HCT116 (cell line): ENCODE data around the gene LSAMP. TPM values are rescaled to one million over a fixed set of nuclear protein-coding genes. Genes with fewer than 3 reads are reported as not detected.

Source experiments
- ATAC-seq: fragments of 200-7000 bp; cut with Tn5 transposase; 2 replicates; pipeline ENCODE4 v1.9.1; 2020; ENCODE audit warnings: mild to moderate bottlenecking, moderate library complexity
- BruUV-seq: library from RNA; stranded (reverse); fragments of 400-500 nt; replicated peaks from 2 replicates; lab custom pipeline; 2021; lab: Mats Ljungman, UMichigan
- CTCF ChIA-PET: fragments of 300-600 bp; sonication (Branson Sonifier 250); formaldehyde crosslinking; loops from one replicate; lab custom pipeline; 2021; ENCODE audit warnings: antibody characterized with exemption; lab: Charles Lee
- POLR2A ChIA-PET: fragments of 300-600, 350-600 bp; sonication (Branson Sonifier 250); formaldehyde crosslinking; loops from one replicate; lab custom pipeline; 2021; ENCODE audit warnings: antibody characterized with exemption; lab: Charles Lee
- RAD21 ChIA-PET, 2 experiments: fragments of 300-600 bp; sonication (Branson Sonifier 250); formaldehyde crosslinking; loops; one replicate each; lab custom pipeline; 2023; ENCODE audit warnings: low total read pairs in 2 of 2; ENCODE audit not compliant: uncharacterized antibody in 2 of 2, unreplicated experiment in 2 of 2, low non-redundant PET in 1 of 2; lab: Charles Lee
- DNase-seq: peaks from one replicate; pipeline ENCODE4 v3.0.0-alpha.2; 2010; ENCODE audit warnings: low read depth, low spot score
- H2AFZ ChIP-seq: fragments of 200-600 bp; shearing (Covaris generic), sonication (generic); 2 replicates; pipeline ENCODE4 v1.6.1; 2017; ENCODE audit warnings: low read depth, mixed run types, mixed read lengths, antibody characterized with exemption, low read length; ENCODE audit not compliant: poor library complexity, severe bottlenecking
- H3K27ac ChIP-seq: 2 replicates; pipeline ENCODE4 v1.5.1; 2012; ENCODE audit warnings: low read depth, low read length
- H3K27me3 ChIP-seq: fragments of 200-600 bp; sonication (generic); 2 replicates; pipeline ENCODE4 v1.6.1; 2016; ENCODE audit warnings: mixed run types, low read length, mixed read lengths; ENCODE audit not compliant: insufficient read depth
- H3K36me3 ChIP-seq, 2 experiments: fragments of 200-500 bp in 1 of 2; fragments of 200-600 bp in 1 of 2; sonication (Bioruptor generic) in 1 of 2; sonication (generic) in 1 of 2; 2 replicates each; pipeline versions ENCODE4 v1.5.1 to v1.6.1; 2014 to 2016; ENCODE audit warnings: low read length in 2 of 2, inconsistent platforms in 1 of 2, mixed read lengths in 1 of 2, mixed run types in 1 of 2; ENCODE audit not compliant: insufficient read depth in 2 of 2, control insufficient read depth in 1 of 2
- H3K4me1 ChIP-seq, 2 experiments: fragments of 200-600 bp in 1 of 2; sonication (generic) in 1 of 2; 2 replicates each; pipeline versions ENCODE4 v1.5.1 to v1.6.1; 2012 to 2017; ENCODE audit warnings: low read length in 2 of 2, inconsistent platforms in 1 of 2, mild to moderate bottlenecking in 1 of 2, mixed read lengths in 1 of 2, mixed run types in 1 of 2, moderate library complexity in 1 of 2; ENCODE audit not compliant: insufficient read depth in 2 of 2, control insufficient read depth in 1 of 2
- H3K4me2 ChIP-seq: fragments of 200-600 bp; sonication (generic); 2 replicates; pipeline ENCODE4 v1.6.1; 2017; ENCODE audit warnings: mixed run types, low read length, mixed read lengths
- H3K4me3 ChIP-seq, 2 experiments: fragments of 200-600 bp in 1 of 2; sonication (generic) in 1 of 2; replicated peaks in 1 of 2; 2 replicates each; pipeline ENCODE4 v1.5.1; 2011 to 2016; ENCODE audit warnings: low read length in 2 of 2, control low read depth in 1 of 2, low read depth in 1 of 2, mild to moderate bottlenecking in 1 of 2, mixed read lengths in 1 of 2, mixed run types in 1 of 2
- H3K79me2 ChIP-seq: fragments of 200-600 bp; sonication (generic); 2 replicates; pipeline ENCODE4 v1.6.1; 2017; ENCODE audit warnings: mild to moderate bottlenecking, mixed run types, low read length, moderate library complexity, mixed read lengths; ENCODE audit not compliant: insufficient read depth
- H3K9ac ChIP-seq: fragments of 200-600 bp; sonication (generic); 2 replicates; pipeline ENCODE4 v1.6.1; 2016; ENCODE audit warnings: low read length, mixed read lengths
- H3K9me2 ChIP-seq: fragments of 200-600 bp; sonication (generic), shearing (Covaris generic); 2 replicates; pipeline ENCODE4 v1.6.1; 2017; ENCODE audit warnings: mixed run types, mild to moderate bottlenecking, moderate library complexity; ENCODE audit not compliant: insufficient read depth
- H3K9me3 ChIP-seq, 2 experiments: fragments of 200-500 bp in 1 of 2; fragments of 200-600 bp in 1 of 2; sonication (Bioruptor generic) in 1 of 2; sonication (generic) in 1 of 2; 2 replicates each; pipeline ENCODE4 v1.6.1; 2014 to 2017; ENCODE audit warnings: low read length in 2 of 2, mixed read lengths in 2 of 2, inconsistent platforms in 1 of 2, low read depth in 1 of 2, mild to moderate bottlenecking in 1 of 2, mixed run types in 1 of 2, moderate library complexity in 1 of 2; ENCODE audit not compliant: control insufficient read depth in 1 of 2, insufficient read depth in 1 of 2
- H4K20me1 ChIP-seq: fragments of 200-600 bp; sonication (generic), shearing (Covaris generic); 2 replicates; pipeline ENCODE4 v1.6.1; 2017; ENCODE audit warnings: mixed run types, mild to moderate bottlenecking, moderate library complexity; ENCODE audit not compliant: insufficient read depth
- CBX3 ChIP-seq: IDR thresholded peaks from 2 replicates; pipeline ENCODE4 v1.6.1; 2012; ENCODE audit warnings: low read depth
- CEBPB ChIP-seq: IDR thresholded peaks from 2 replicates; pipeline ENCODE4 v1.6.1; 2012; ENCODE audit warnings: low read depth
- EGR1 ChIP-seq: IDR thresholded peaks from 2 replicates; pipeline ENCODE4 v1.6.1; 2012; ENCODE audit warnings: low read depth
- ELF1 ChIP-seq: IDR thresholded peaks from 2 replicates; pipeline ENCODE4 v1.6.1; 2012; ENCODE audit warnings: low read depth, borderline replicate concordance
- EZH2 ChIP-seq: fragments of 200-600 bp; sonication (generic); IDR thresholded peaks from 2 replicates; pipeline ENCODE4 v1.6.1; 2017; ENCODE audit warnings: antibody characterized with exemption, mixed run types
- EZH2phosphoT487 ChIP-seq: fragments of 200-600 bp; IDR thresholded peaks from 2 replicates; pipeline ENCODE4 v1.6.1; 2018; ENCODE audit warnings: antibody characterized with exemption, borderline replicate concordance
- JUND ChIP-seq: IDR thresholded peaks from 2 replicates; pipeline ENCODE4 v1.6.1; 2012
- POLR2A ChIP-seq: IDR thresholded peaks from 2 replicates; pipeline ENCODE4 v1.7.0; 2011; ENCODE audit warnings: borderline replicate concordance; ENCODE audit not compliant: insufficient read depth, insufficient read length; ENCODE audit errors: extremely low read depth
- RAD21 ChIP-seq: IDR thresholded peaks from 2 replicates; pipeline ENCODE4 v1.6.1; 2012; ENCODE audit warnings: low read depth, mild to moderate bottlenecking
- SIN3A ChIP-seq: IDR thresholded peaks from 2 replicates; pipeline ENCODE4 v1.6.1; 2012; ENCODE audit warnings: low read depth
- SP1 ChIP-seq: IDR thresholded peaks from 2 replicates; pipeline ENCODE4 v1.6.1; 2012; ENCODE audit warnings: low read depth
- SRF ChIP-seq: IDR thresholded peaks from 2 replicates; pipeline ENCODE4 v1.6.1; 2012; ENCODE audit warnings: low read depth
- TCF7L2 ChIP-seq: IDR thresholded peaks from 2 replicates; pipeline ENCODE4 v1.7.0; 2011; ENCODE audit warnings: borderline replicate concordance, inconsistent platforms; ENCODE audit not compliant: insufficient read depth, insufficient read length; ENCODE audit errors: extremely low read depth
- YY1 ChIP-seq: IDR thresholded peaks from 2 replicates; pipeline ENCODE4 v1.6.1; 2011; ENCODE audit warnings: low read length, low read depth, moderate library complexity, mild to moderate bottlenecking; ENCODE audit not compliant: insufficient replicate concordance; ENCODE audit errors: extremely low read depth
- ZFX ChIP-seq: fragments of 450-650 bp; IDR thresholded peaks from 2 replicates; pipeline ENCODE4 v1.6.1; 2017
- ZNF274 ChIP-seq: fragments of 200-500 bp; sonication (Bioruptor generic); IDR thresholded peaks from 2 replicates; pipeline ENCODE4 v1.6.1; 2014; ENCODE audit warnings: mild to moderate bottlenecking, low read depth, low read length, inconsistent platforms
- intact Hi-C: fragments of 100-400 bp; cut with micrococcal nuclease; formaldehyde crosslinking; loops from 2 replicates; pipeline ENCODE4 v1.10.0; 2022
- total RNA-seq: library from RNA; stranded (reverse); gene quantifications from one replicate; pipeline ENCODE4 v1.2.1, GENCODE V29; 2021; ENCODE audit not compliant: unreplicated experiment
- TF ChIP-seq, protein P1 (sequence below): IDR thresholded peaks from 2 replicates; pipeline ENCODE4 v1.6.1; 2012; ENCODE audit warnings: low read depth
- TF ChIP-seq, protein P2 (sequence below), 3 experiments: fragments of 200-600 bp in 1 of 3; sonication (generic) in 1 of 3; IDR thresholded peaks in 2 of 3; conservative IDR thresholded peaks in 1 of 3; 2 replicates each; pipeline ENCODE4 v1.5.1; 2012 to 2017; ENCODE audit warnings: low read depth in 2 of 3, low read length in 2 of 3, antibody characterized with exemption in 1 of 3, borderline replicate concordance in 1 of 3, control low read depth in 1 of 3, mild to moderate bottlenecking in 1 of 3, mixed read lengths in 1 of 3, mixed run types in 1 of 3, moderate library complexity in 1 of 3; ENCODE audit not compliant: insufficient read depth in 1 of 3
- TF ChIP-seq, protein P3 (sequence below): IDR thresholded peaks from 2 replicates; pipeline ENCODE4 v1.6.1; 2012

Gene LSAMP
- total RNA-seq, 1 experiment from 2014 or later: 0.25 TPM

DNA sequence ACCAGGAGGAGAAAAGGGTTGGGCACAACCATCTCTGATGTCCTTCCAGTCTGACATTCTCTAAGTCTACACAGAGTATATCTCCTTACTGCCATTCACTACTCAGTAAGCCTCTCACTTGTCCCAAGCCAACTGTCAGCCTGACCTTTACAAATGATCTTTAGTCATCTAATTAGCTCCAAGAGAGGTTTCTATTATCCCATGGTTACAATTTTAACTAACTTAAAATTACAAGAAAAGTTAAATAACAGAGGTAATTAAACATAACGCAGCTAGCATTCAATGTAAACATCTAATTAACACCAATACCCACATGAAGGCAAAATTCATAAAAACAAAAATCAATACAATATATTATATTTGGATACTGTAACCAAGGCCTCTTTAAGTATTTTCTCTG lies 126.9 kb downstream of the LSAMP start:
- no peak for ATAC-seq
- Histone ChIP-seq H2AFZ (no peak overlapping the region), H3K36me3 (no peaks in the 10 kb centered on the region), H3K9me2 (no peaks in the 10 kb centered on the region), H3K27ac (no peak overlapping the region), H3K27me3 (peaks cover 10% of the 10 kb centered on the region; the same call in 1 of the 2 replicates), H3K9me3 (no peaks in the 10 kb centered on the region), H3K9ac (no peak overlapping the region), H4K20me1 (no peaks in the 10 kb centered on the region), H3K79me2 (no peaks in the 10 kb centered on the region), H3K4me2 (no peak overlapping the region), H3K4me3 (no peak overlapping the region), H3K4me1 (no peaks in the 10 kb centered on the region)
- ChIA-PET CTCF (no interaction called here), POLR2A (no interaction called here), RAD21 (no interaction called here)
- TF ChIP-seq SP1 (no peak), SRF (no peak), ZNF274 (no peak), RAD21 (no peak), SIN3A (no peak), ELF1 (no peak), CBX3 (no peak), JUND (no peak), EZH2 (no peak), EZH2phosphoT487 (no peak), TCF7L2 (no peak), EGR1 (no peak), ZFX (no peak), CEBPB (no peak), YY1 (no peak), POLR2A (no peak)
- TF ChIP-seq, protein P1, sequence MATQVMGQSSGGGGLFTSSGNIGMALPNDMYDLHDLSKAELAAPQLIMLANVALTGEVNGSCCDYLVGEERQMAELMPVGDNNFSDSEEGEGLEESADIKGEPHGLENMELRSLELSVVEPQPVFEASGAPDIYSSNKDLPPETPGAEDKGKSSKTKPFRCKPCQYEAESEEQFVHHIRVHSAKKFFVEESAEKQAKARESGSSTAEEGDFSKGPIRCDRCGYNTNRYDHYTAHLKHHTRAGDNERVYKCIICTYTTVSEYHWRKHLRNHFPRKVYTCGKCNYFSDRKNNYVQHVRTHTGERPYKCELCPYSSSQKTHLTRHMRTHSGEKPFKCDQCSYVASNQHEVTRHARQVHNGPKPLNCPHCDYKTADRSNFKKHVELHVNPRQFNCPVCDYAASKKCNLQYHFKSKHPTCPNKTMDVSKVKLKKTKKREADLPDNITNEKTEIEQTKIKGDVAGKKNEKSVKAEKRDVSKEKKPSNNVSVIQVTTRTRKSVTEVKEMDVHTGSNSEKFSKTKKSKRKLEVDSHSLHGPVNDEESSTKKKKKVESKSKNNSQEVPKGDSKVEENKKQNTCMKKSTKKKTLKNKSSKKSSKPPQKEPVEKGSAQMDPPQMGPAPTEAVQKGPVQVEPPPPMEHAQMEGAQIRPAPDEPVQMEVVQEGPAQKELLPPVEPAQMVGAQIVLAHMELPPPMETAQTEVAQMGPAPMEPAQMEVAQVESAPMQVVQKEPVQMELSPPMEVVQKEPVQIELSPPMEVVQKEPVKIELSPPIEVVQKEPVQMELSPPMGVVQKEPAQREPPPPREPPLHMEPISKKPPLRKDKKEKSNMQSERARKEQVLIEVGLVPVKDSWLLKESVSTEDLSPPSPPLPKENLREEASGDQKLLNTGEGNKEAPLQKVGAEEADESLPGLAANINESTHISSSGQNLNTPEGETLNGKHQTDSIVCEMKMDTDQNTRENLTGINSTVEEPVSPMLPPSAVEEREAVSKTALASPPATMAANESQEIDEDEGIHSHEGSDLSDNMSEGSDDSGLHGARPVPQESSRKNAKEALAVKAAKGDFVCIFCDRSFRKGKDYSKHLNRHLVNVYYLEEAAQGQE: no peak
- TF ChIP-seq, protein P2, sequence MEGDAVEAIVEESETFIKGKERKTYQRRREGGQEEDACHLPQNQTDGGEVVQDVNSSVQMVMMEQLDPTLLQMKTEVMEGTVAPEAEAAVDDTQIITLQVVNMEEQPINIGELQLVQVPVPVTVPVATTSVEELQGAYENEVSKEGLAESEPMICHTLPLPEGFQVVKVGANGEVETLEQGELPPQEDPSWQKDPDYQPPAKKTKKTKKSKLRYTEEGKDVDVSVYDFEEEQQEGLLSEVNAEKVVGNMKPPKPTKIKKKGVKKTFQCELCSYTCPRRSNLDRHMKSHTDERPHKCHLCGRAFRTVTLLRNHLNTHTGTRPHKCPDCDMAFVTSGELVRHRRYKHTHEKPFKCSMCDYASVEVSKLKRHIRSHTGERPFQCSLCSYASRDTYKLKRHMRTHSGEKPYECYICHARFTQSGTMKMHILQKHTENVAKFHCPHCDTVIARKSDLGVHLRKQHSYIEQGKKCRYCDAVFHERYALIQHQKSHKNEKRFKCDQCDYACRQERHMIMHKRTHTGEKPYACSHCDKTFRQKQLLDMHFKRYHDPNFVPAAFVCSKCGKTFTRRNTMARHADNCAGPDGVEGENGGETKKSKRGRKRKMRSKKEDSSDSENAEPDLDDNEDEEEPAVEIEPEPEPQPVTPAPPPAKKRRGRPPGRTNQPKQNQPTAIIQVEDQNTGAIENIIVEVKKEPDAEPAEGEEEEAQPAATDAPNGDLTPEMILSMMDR (IDR thresholded peaks at IDR 0.05 in 2 of 3, conservative IDR thresholded peaks at IDR 0.05 in 1 of 3; ENCODE audit: borderline replicate concordance in 1 of 3, insufficient read depth in 1 of 3, low read depth in 2 of 3, low read length in 2 of 3): no peak
- TF ChIP-seq, protein P3, sequence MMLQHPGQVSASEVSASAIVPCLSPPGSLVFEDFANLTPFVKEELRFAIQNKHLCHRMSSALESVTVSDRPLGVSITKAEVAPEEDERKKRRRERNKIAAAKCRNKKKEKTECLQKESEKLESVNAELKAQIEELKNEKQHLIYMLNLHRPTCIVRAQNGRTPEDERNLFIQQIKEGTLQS: no peak
- BruUV-seq: no TSS peak
- intact Hi-C loops: no loop called here
- DNase-seq: no peak
